ENCODE results near the gene PKIB.

- TF ChIP-seq, protein P1, sequence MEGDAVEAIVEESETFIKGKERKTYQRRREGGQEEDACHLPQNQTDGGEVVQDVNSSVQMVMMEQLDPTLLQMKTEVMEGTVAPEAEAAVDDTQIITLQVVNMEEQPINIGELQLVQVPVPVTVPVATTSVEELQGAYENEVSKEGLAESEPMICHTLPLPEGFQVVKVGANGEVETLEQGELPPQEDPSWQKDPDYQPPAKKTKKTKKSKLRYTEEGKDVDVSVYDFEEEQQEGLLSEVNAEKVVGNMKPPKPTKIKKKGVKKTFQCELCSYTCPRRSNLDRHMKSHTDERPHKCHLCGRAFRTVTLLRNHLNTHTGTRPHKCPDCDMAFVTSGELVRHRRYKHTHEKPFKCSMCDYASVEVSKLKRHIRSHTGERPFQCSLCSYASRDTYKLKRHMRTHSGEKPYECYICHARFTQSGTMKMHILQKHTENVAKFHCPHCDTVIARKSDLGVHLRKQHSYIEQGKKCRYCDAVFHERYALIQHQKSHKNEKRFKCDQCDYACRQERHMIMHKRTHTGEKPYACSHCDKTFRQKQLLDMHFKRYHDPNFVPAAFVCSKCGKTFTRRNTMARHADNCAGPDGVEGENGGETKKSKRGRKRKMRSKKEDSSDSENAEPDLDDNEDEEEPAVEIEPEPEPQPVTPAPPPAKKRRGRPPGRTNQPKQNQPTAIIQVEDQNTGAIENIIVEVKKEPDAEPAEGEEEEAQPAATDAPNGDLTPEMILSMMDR (IDR thresholded peaks at IDR 0.05; ENCODE audit: insufficient read depth, low read depth, low read length): no peak
- no peak for TF ChIP-seq EZH2 (IDR thresholded peaks at IDR 0.05; ENCODE audit: insufficient read depth, low read length)
These were observed 30.2 kb downstream of the PKIB start for GRCh38 chr6:122640366-122640765.

Data from astrocyte (in vitro differentiated cells and primary cell).